K562 (cell line): ENCODE results near the gene CCR5AS.
A peak's percentile ranks its signal among the peaks of the same experiment; 100 is the strongest.

Source experiments
- CBFA2T2 ChIP-seq: fragments of 450-650 bp; conservative IDR thresholded peaks from 2 replicates; pipeline ENCODE4 v1.6.1; 2017; ENCODE audit warnings: mild to moderate bottlenecking
- CC2D1A ChIP-seq: fragments of 450-650 bp; IDR thresholded peaks from 2 replicates; pipeline ENCODE4 v1.6.1; 2017; ENCODE audit warnings: mild to moderate bottlenecking
- EZH2 ChIP-seq: IDR thresholded peaks from 2 replicates; pipeline ENCODE4 v1.6.1; 2012; ENCODE audit warnings: low read depth, mild to moderate bottlenecking, inconsistent platforms, low read length, borderline replicate concordance
- FOSL1 ChIP-seq: fragments of 200-800 bp; sonication (Bioruptor generic); conservative IDR thresholded peaks from 2 replicates; pipeline ENCODE4 v1.6.1; 2016; ENCODE audit warnings: missing genetic modification characterization, missing compliant biosample characterization
- FOXP1 ChIP-seq: sonication (generic); formaldehyde crosslinking; IDR thresholded peaks from 2 replicates; pipeline ENCODE4 v1.8.0; 2022; ENCODE audit warnings: mild to moderate bottlenecking, missing genetic modification reagents
- GATAD2A ChIP-seq: fragments of 450-650 bp; IDR thresholded peaks from 2 replicates; pipeline ENCODE4 v1.6.1; 2017
- HOXB6 ChIP-seq: fragments of 250-450 bp; sonication (Bioruptor Pico); IDR thresholded peaks from 2 replicates; pipeline ENCODE4 v1.5.1; 2022; ENCODE audit warnings: mild to moderate bottlenecking, borderline replicate concordance
- MTA2 ChIP-seq: fragments of 450-650 bp; IDR thresholded peaks from 2 replicates; pipeline ENCODE4 v1.6.1; 2016; ENCODE audit warnings: low read depth
- NR4A1 ChIP-seq, 2 experiments: fragments of 250-450 bp in 1 of 2; fragments of 450-650 bp in 1 of 2; sonication (Bioruptor Pico) in 1 of 2; IDR thresholded peaks; 2 replicates each; pipeline versions ENCODE4 v1.4.0 to v1.6.1; 2016 to 2020; ENCODE audit warnings: mild to moderate bottlenecking in 2 of 2, missing compliant biosample characterization in 1 of 2, missing genetic modification characterization in 1 of 2, moderate library complexity in 1 of 2
- PCBP2 ChIP-seq: fragments of 200-400 bp; formaldehyde crosslinking; IDR thresholded peaks from 2 replicates; pipeline ENCODE4 v1.6.1; 2018; ENCODE audit warnings: low read length, low read depth, mild to moderate bottlenecking, moderate library complexity; ENCODE audit not compliant: poor library complexity, severe bottlenecking
- POLR2H ChIP-seq: IDR thresholded peaks from 2 replicates; pipeline ENCODE4 v1.6.1; 2016; ENCODE audit warnings: missing genetic modification characterization, low read depth, mild to moderate bottlenecking, control low read depth, missing compliant biosample characterization, moderate library complexity
- RBM34 ChIP-seq: fragments of 200-400 bp; formaldehyde crosslinking; IDR thresholded peaks from 2 replicates; pipeline ENCODE4 v1.6.1; 2018; ENCODE audit warnings: low read length, borderline replicate concordance; ENCODE audit not compliant: insufficient read depth
- RNF2 ChIP-seq: sonication (generic); IDR thresholded peaks from 2 replicates; pipeline ENCODE4 v1.6.1; 2016
- SMAD4 ChIP-seq: fragments of 250-450 bp; sonication (Bioruptor Pico); conservative IDR thresholded peaks from 2 replicates; pipeline ENCODE4 v1.8.0; 2021; ENCODE audit warnings: inconsistent platforms, mild to moderate bottlenecking, moderate library complexity
- SMARCA5 ChIP-seq: fragments of 450-650 bp; IDR thresholded peaks from 2 replicates; pipeline ENCODE4 v1.6.1; 2016
- SNRNP70 ChIP-seq: fragments of 200-400 bp; formaldehyde crosslinking; optimal IDR thresholded peaks from 2 replicates; pipeline ENCODE3; 2017; ENCODE audit warnings: low read depth, low read length
- TCF7L2 ChIP-seq: fragments of 150-350 bp; IDR thresholded peaks from 2 replicates; pipeline ENCODE4 v1.6.1; 2016; ENCODE audit warnings: low read depth, mild to moderate bottlenecking, low read length, moderate library complexity
- TEAD4 ChIP-seq, 2 experiments: sonication (generic) in 1 of 2; formaldehyde crosslinking in 1 of 2; IDR thresholded peaks; 2 replicates each; pipeline versions ENCODE4 v1.6.1 to v1.8.0; 2012 to 2022; ENCODE audit warnings: borderline replicate concordance in 1 of 2, inconsistent platforms in 1 of 2, low read length in 1 of 2, mild to moderate bottlenecking in 1 of 2, missing genetic modification reagents in 1 of 2
- TRIM24 ChIP-seq, 2 experiments: fragments of 450-650 bp; IDR thresholded peaks; 2 replicates each; pipeline ENCODE4 v1.6.1; 2016
- ZNF41 ChIP-seq: fragments of 250-450 bp; sonication (Bioruptor Pico); conservative IDR thresholded peaks from 2 replicates; pipeline ENCODE4 v1.4.0; 2020; ENCODE audit warnings: mild to moderate bottlenecking
- ZNF707 ChIP-seq: fragments of 250-450 bp; sonication (Bioruptor Pico); conservative IDR thresholded peaks from 2 replicates; pipeline ENCODE4 v1.8.0; 2022; ENCODE audit warnings: inconsistent platforms, mild to moderate bottlenecking, moderate library complexity
- TF ChIP-seq, protein P1 (sequence below): fragments of 450-650 bp; IDR thresholded peaks from 2 replicates; pipeline ENCODE4 v1.6.1; 2018; ENCODE audit not compliant: partially characterized antibody

CCR5AS gene

GRCh38 chr3:46406788-46407611, at the start of gene CCR5AS, which contains the start of gene CCRL2 (continued):
- TF ChIP-seq SMARCA5, result peak; percentile 32; the same call in 1 of the 2 replicates
- TF ChIP-seq TRIM24 (IDR thresholded peaks at IDR 0.05), result peak; percentile 74 to 80
- TF ChIP-seq NR4A1 (CRISPR knock-in tag; IDR thresholded peaks at IDR 0.05), result no peak
- TF ChIP-seq NR4A1 (tag; IDR thresholded peaks at IDR 0.05), result peak; percentile 92
- peak; percentile 78; the same call in 1 of the 2 replicates for TF ChIP-seq CC2D1A
- 0 out of 2 replicates have a peak, but pooled peaks have one; percentile 75 for TF ChIP-seq HOXB6 (CRISPR knock-in tag)
- peak; percentile 31; the same call in 1 of the 2 replicates for TF ChIP-seq TCF7L2
- 0 out of 2 replicates have a peak, but pooled peaks have one; percentile 36 for TF ChIP-seq ZNF707 (CRISPR knock-in tag)
- peak; percentile 92 for TF ChIP-seq FOSL1
- no peak for TF ChIP-seq SNRNP70
- peak; percentile 93 for TF ChIP-seq MTA2
- peak; percentile 89 for TF ChIP-seq SMAD4 (CRISPR knock-in tag)
- TF ChIP-seq GATAD2A, result 0 out of 2 replicates have a peak, but pooled peaks have one; percentile 65
- TF ChIP-seq EZH2, result no peak
- no peak for TF ChIP-seq PCBP2
- TF ChIP-seq ZNF41 (CRISPR knock-in tag), result peak; percentile 63; the same call in 1 of the 2 replicates
- no peak for TF ChIP-seq RBM34
- peak; percentile 92 for TF ChIP-seq CBFA2T2
- TF ChIP-seq, protein P1, sequence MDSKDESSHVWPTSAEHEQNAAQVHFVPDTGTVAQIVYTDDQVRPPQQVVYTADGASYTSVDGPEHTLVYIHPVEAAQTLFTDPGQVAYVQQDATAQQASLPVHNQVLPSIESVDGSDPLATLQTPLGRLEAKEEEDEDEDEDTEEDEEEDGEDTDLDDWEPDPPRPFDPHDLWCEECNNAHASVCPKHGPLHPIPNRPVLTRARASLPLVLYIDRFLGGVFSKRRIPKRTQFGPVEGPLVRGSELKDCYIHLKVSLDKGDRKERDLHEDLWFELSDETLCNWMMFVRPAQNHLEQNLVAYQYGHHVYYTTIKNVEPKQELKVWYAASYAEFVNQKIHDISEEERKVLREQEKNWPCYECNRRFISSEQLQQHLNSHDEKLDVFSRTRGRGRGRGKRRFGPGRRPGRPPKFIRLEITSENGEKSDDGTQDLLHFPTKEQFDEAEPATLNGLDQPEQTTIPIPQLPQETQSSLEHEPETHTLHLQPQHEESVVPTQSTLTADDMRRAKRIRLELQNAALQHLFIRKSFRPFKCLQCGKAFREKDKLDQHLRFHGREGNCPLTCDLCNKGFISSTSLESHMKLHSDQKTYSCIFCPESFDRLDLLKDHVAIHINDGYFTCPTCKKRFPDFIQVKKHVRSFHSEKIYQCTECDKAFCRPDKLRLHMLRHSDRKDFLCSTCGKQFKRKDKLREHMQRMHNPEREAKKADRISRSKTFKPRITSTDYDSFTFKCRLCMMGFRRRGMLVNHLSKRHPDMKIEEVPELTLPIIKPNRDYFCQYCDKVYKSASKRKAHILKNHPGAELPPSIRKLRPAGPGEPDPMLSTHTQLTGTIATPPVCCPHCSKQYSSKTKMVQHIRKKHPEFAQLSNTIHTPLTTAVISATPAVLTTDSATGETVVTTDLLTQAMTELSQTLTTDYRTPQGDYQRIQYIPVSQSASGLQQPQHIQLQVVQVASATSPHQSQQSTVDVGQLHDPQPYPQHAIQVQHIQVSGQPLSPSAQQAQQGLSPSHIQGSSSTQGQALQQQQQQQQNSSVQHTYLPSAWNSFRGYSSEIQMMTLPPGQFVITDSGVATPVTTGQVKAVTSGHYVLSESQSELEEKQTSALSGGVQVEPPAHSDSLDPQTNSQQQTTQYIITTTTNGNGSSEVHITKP, result peak; percentile 30
- TF ChIP-seq POLR2H, result peak; percentile 83; the same call in 1 of the 2 replicates
- peak; percentile 92 for TF ChIP-seq RNF2
- 0 out of 2 replicates have a peak, but pooled peaks have one; percentile 24 for TF ChIP-seq FOXP1 (CRISPR knock-in tag)
- peak; percentile 93 for TF ChIP-seq TEAD4 (IDR thresholded peaks at IDR 0.05; ENCODE audit: low read length)
- TF ChIP-seq TEAD4 (CRISPR knock-in tag; IDR thresholded peaks at IDR 0.05; ENCODE audit: borderline replicate concordance), result no peak
